ENCODE data around the gene LINGO3. TPM values are rescaled to one million over a fixed set of nuclear protein-coding genes. Genes with fewer than 3 reads are reported as not detected.

LINGO3 gene
- total and polyA plus RNA-seq, 2 of the 4 experiments (the other 2 are of a cell fraction): not detected

- Histone ChIP-seq H3K27ac (ENCODE audit: insufficient read depth, low read length) (no peak overlapping the region), H3K9ac (ENCODE audit: low read depth, low read length) (no peak overlapping the region), H3K9me3 (ENCODE audit: control insufficient read depth, insufficient read depth, low read length) (no peaks in the 10 kb centered on the region), H3K27me3 (ENCODE audit: control insufficient read depth, insufficient read depth, low read length) (no peaks in the 10 kb centered on the region), H2AK5ac (ENCODE audit: low read depth, low read length) (no peak overlapping the region), H3K14ac (replicated peaks; ENCODE audit: low read depth, low read length) (no peak overlapping the region), H4K91ac (ENCODE audit: insufficient read depth, low read depth, low read length) (no peak overlapping the region), H3K4me1 (ENCODE audit: control insufficient read depth, insufficient read depth, low read length) (peaks cover 1% of the 10 kb centered on the region; the same call in 1 of the 2 replicates), H3K4me3 (ENCODE audit: insufficient read depth, low read depth, low read length) (no peak overlapping the region), H2BK120ac (ENCODE audit: low read depth, low read length) (no peak overlapping the region), H2BK5ac (ENCODE audit: low read depth, low read length, poor library complexity, severe bottlenecking) (no peak overlapping the region), H2AK9ac (replicated peaks; ENCODE audit: low read depth, low read length, poor library complexity) (no peak overlapping the region), H2AFZ (replicated peaks; ENCODE audit: low read length, poor library complexity) (no peak overlapping the region), H2BK15ac (ENCODE audit: low read depth, low read length) (no peak overlapping the region), H3K4ac (ENCODE audit: low read depth, low read length) (no peak overlapping the region), H3K23ac (ENCODE audit: low read depth, low read length) (no peak overlapping the region), H3K79me1 (ENCODE audit: low read depth in 1 of 2, low read length in 2 of 2) (peaks cover 14 to 43% of the 10 kb centered on the region in 2 experiments), H3K56ac (ENCODE audit: extremely low read depth, insufficient read depth, low read length) (no peak overlapping the region), H4K8ac (ENCODE audit: low read depth in 2 of 2, low read length in 2 of 2) (no peak overlapping the region), H3K9me1 (ENCODE audit: insufficient read depth, low read length) (no peaks in the 10 kb centered on the region), H4K5ac (ENCODE audit: low read depth, low read length) (no peak overlapping the region), H2BK20ac (ENCODE audit: low read depth, low read length) (no peak overlapping the region), H4K20me1 (ENCODE audit: insufficient read depth, low read length) (peaks cover 15% of the 10 kb centered on the region), H3K36me3 (ENCODE audit: control insufficient read depth, insufficient read depth, low read length) (peaks cover 38% of the 10 kb centered on the region), H3K4me2 (ENCODE audit: low read depth, low read length) (no peak overlapping the region), H3K18ac (ENCODE audit: low read depth, low read length) (no peak overlapping the region)
- TF ChIP-seq CTCF (conservative IDR thresholded peaks at IDR 0.05; ENCODE audit: low read depth, low read length): no peak
- DNase-seq: no peak
- POLR2A ChIA-PET (ENCODE audit: unreplicated experiment): no interaction called here
- no peak for ATAC-seq (ENCODE audit: low read depth)
- dilution Hi-C loops (cut with HindIII; ENCODE audit: low sequenced_read_pairs, unreplicated experiment): no loop called here
- in situ Hi-C loops (cut with MboI; ENCODE audit: low sequenced_read_pairs): no loop called here
- BruUV-seq (replicated peaks): no TSS peak
- 80% methylated on average over 2 of the region's 19 CpGs; no CpG with 5 or more reads in 1 of the 2 experiments for WGBS, 2 experiments (ENCODE audit: extremely low coverage in 2 of 2, insufficient read length in 1 of 2)
- CTCF ChIA-PET: no interaction called here
- intact Hi-C loops (cut with micrococcal nuclease): no loop called here
These were observed 15.8 kb upstream of the LINGO3 start for GRCh38 chr19:2323707-2324106.
